GM20431 (cell line): ENCODE measurements around the gene ACY1.
"Not testable (repeated sequence)": the region's sequence is repeated elsewhere in the genome, so short reads cannot be mapped to it uniquely, and the experiment has no call there.

Experiments
- in situ Hi-C: fragments of 300-500 bp; cut with MseI, MboI; formaldehyde crosslinking; loops from one replicate; pipeline ENCODE4 v1.15.0; 2020; ENCODE audit warnings: low sequenced_read_pairs; ENCODE audit not compliant: unreplicated experiment

The ACY1 gene

GRCh38 chr3:51977446-51978142, 5.7 kb upstream of the ACY1 start:
- in situ Hi-C loops = no loop called here

- in situ Hi-C loops = no loop called here
These were observed 5.2 kb upstream of the ACY1 start for GRCh38 chr3:51978143-51978502.

- in situ Hi-C loops = no loop called here
These were observed 3.1 kb upstream of the ACY1 start for GRCh38 chr3:51980253-51980652.

- in situ Hi-C loops = no loop called here
These were observed 940 bp upstream of the ACY1 start for GRCh38 chr3:51982352-51982837.

- in situ Hi-C loops = no loop called here
These were observed 388 bp downstream of the ACY1 start for GRCh38 chr3:51983578-51984268.

- in situ Hi-C loops = no loop called here
These were observed 923 bp downstream of the ACY1 start for GRCh38 chr3:51984269-51984647.

GRCh38 chr3:51985063-51985462, 1.7 kb downstream of the ACY1 start:
- in situ Hi-C loops = no loop called here

GRCh38 chr3:51986010-51986947, 2.9 kb downstream of the ACY1 start:
- in situ Hi-C loops = no loop called here

- in situ Hi-C loops = no loop called here
These were observed 4.2 kb downstream of the ACY1 start for GRCh38 chr3:51987568-51987967.

- in situ Hi-C loops = no loop called here
These were observed 5.2 kb downstream of the ACY1 start for GRCh38 chr3:51988286-51989146.

- in situ Hi-C loops = not testable (repeated sequence)
These were observed 7.2 kb downstream of the ACY1 start for GRCh38 chr3:51990501-51990971.

GRCh38 chr3:51992017-51992682, 8.8 kb downstream of the ACY1 start:
- in situ Hi-C loops = no loop called here

- in situ Hi-C loops = not testable (repeated sequence)
These were observed 10.3 kb downstream of the ACY1 start for GRCh38 chr3:51993657-51994056.

GRCh38 chr3:51994530-51994929, 11.2 kb downstream of the ACY1 start:
- in situ Hi-C loops = no loop called here

- in situ Hi-C loops = no loop called here
These were observed 12.2 kb downstream of the ACY1 start, which contains the start of gene RPL29 for GRCh38 chr3:51995346-51996163. Gene RPL29, minus strand, starts transcription at chr3:51995895. Its CDS starts 434 bp downstream, at chr3:51995461.

GRCh38 chr3:51997172-51997571, 13.8 kb downstream of the ACY1 start:
- in situ Hi-C loops = no loop called here

GRCh38 chr3:51997935-51998596, 14.7 kb downstream of the ACY1 start:
- in situ Hi-C loops = no loop called here

- in situ Hi-C loops = no loop called here
These were observed 15.4 kb downstream of the ACY1 start for GRCh38 chr3:51998774-51999173.
